Panc1 (cell line): ENCODE measurements around the gene RPS6KB2. TPM values are rescaled to one million over a fixed set of nuclear protein-coding genes. Genes with fewer than 3 reads are reported as not detected.

Experiments
- ATAC-seq: fragments of 200-7000 bp; cut with Tn5 transposase; 2 replicates; pipeline ENCODE4 v1.9.1; 2020; ENCODE audit warnings: mild to moderate bottlenecking, moderate library complexity
- BruUV-seq: library from RNA; stranded (reverse); fragments of 400-500 nt; replicated peaks from 2 replicates; lab custom pipeline; 2021; lab: Mats Ljungman, UMichigan
- CTCF ChIA-PET: fragments of 300-600 bp; sonication (Branson Sonifier 250); formaldehyde crosslinking; loops from one replicate; lab custom pipeline; 2022; ENCODE audit warnings: antibody characterized with exemption; lab: Charles Lee
- POLR2A ChIA-PET: fragments of 300-600 bp; sonication (Branson Sonifier 250); formaldehyde crosslinking; loops from one replicate; lab custom pipeline; 2022; ENCODE audit warnings: antibody characterized with exemption; lab: Charles Lee
- DNase-seq: peaks from one replicate; pipeline ENCODE4 v3.0.0-alpha.2; 2010; ENCODE audit warnings: low read depth, low spot score
- H3K27ac ChIP-seq: 2 replicates; pipeline ENCODE4 v1.5.1; 2011; ENCODE audit warnings: mild to moderate bottlenecking, low read length, inconsistent platforms
- H3K27me3 ChIP-seq: fragments of 200-500 bp; sonication (Bioruptor generic); 2 replicates; pipeline ENCODE4 v1.6.0; 2014; ENCODE audit warnings: low read length, inconsistent platforms; ENCODE audit not compliant: control insufficient read depth, insufficient read depth
- H3K36me3 ChIP-seq: fragments of 200-500 bp; sonication (Bioruptor generic); 2 replicates; pipeline ENCODE4 v1.5.1; 2014; ENCODE audit warnings: inconsistent platforms, mild to moderate bottlenecking, low read length, moderate library complexity; ENCODE audit not compliant: control insufficient read depth, insufficient read depth
- H3K4me1 ChIP-seq: 2 replicates; pipeline ENCODE4 v1.5.1; 2011; ENCODE audit warnings: inconsistent platforms, mild to moderate bottlenecking, low read length, moderate library complexity; ENCODE audit not compliant: control insufficient read depth, insufficient read depth
- H3K4me3 ChIP-seq, 2 experiments: 2 replicates each; pipeline ENCODE4 v1.5.1; 2011 to 2012; ENCODE audit warnings: low read depth in 2 of 2, low read length in 2 of 2, mild to moderate bottlenecking in 2 of 2, inconsistent platforms in 1 of 2, moderate library complexity in 1 of 2
- H3K9me3 ChIP-seq: fragments of 200-500 bp; sonication (Bioruptor generic); 2 replicates; pipeline ENCODE4 v1.5.1; 2014; ENCODE audit warnings: low read depth, mild to moderate bottlenecking, inconsistent platforms, low read length, moderate library complexity; ENCODE audit not compliant: control insufficient read depth, insufficient read depth
- CTCF ChIP-seq: fragments of 450-650 bp; IDR thresholded peaks from 2 replicates; pipeline ENCODE4 v1.5.1; 2017; ENCODE audit warnings: mild to moderate bottlenecking
- POLR2AphosphoS5 ChIP-seq: IDR thresholded peaks from 2 replicates; pipeline ENCODE4 v1.6.1; 2012; ENCODE audit warnings: mild to moderate bottlenecking, low read depth, low read length, moderate library complexity
- REST ChIP-seq, 2 experiments: IDR thresholded peaks; 2 replicates each; pipeline ENCODE4 v1.6.1; 2011 to 2012; ENCODE audit warnings: low read depth in 2 of 2, control low read depth in 1 of 2, low read length in 1 of 2, mild to moderate bottlenecking in 1 of 2, moderate library complexity in 1 of 2; ENCODE audit not compliant: insufficient read depth in 1 of 2
- SIN3A ChIP-seq: IDR thresholded peaks from 2 replicates; pipeline ENCODE4 v1.6.1; 2012; ENCODE audit warnings: low read depth, mild to moderate bottlenecking, low read length, moderate library complexity, borderline replicate concordance; ENCODE audit not compliant: insufficient read depth
- TCF7L2 ChIP-seq: IDR thresholded peaks from 2 replicates; pipeline ENCODE4 v1.6.1; 2011; ENCODE audit warnings: mild to moderate bottlenecking, low read depth, low read length, inconsistent platforms
- in situ Hi-C: cut with HindIII; loops from 2 replicates; pipeline ENCODE4 v1.10.0; 2016; ENCODE audit warnings: low sequenced_read_pairs, low pct_unique_long_range_greater_than_20kb
- intact Hi-C: fragments of 100-400 bp; cut with micrococcal nuclease; formaldehyde crosslinking; loops from one replicate; pipeline ENCODE4 v1.10.0; 2022; ENCODE audit not compliant: unreplicated experiment
- total RNA-seq: library from RNA; stranded (reverse); gene quantifications from one replicate; pipeline ENCODE4 v1.2.1, GENCODE V29; 2021; ENCODE audit not compliant: unreplicated experiment

The RPS6KB2 gene
- total RNA-seq, 1 experiment from 2014 or later, result 68.5 TPM

- Histone ChIP-seq H3K36me3 (peaks cover 2% of the 10 kb centered on the region; the same call in 1 of the 2 replicates), H3K4me1 (peaks cover 38% of the 10 kb centered on the region), H3K4me3 (peak overlapping the region; percentile 54 to 55), H3K27me3 (no peaks in the 10 kb centered on the region), H3K9me3 (no peaks in the 10 kb centered on the region), H3K27ac (peak overlapping the region; percentile 80)
- ATAC-seq, result peak; percentile 23
- DNase-seq, result no peak
- BruUV-seq, result no TSS peak
- ChIA-PET CTCF (no interaction called here), POLR2A (interaction anchor here (0.7 kb wide), 1 partner anchor 1372 kb away, joined by 3 read pairs; no protein-coding TSS in a partner anchor)
- intact Hi-C loops, result no loop called here
- no peak for TF ChIP-seq POLR2AphosphoS5
- no peak for TF ChIP-seq SIN3A
- no peak for TF ChIP-seq TCF7L2
- TF ChIP-seq CTCF, result no peak
- no peak for TF ChIP-seq REST (IDR thresholded peaks at IDR 0.05; ENCODE audit: insufficient read depth in 1 of 2, low read depth in 2 of 2, low read length in 1 of 2)
- in situ Hi-C loops, result no loop called here
Measured at GRCh38 chr11:67463680-67464410, 35.6 kb downstream of the RPS6KB2 start.

GRCh38 chr11:67464411-67465188 lies 36.3 kb downstream of the RPS6KB2 start:
- ChIA-PET POLR2A (interaction anchor here (0.6 kb wide), 1 partner anchor 906 kb away, joined by 4 read pairs; no protein-coding TSS in a partner anchor), CTCF (interaction anchor here (0.6 kb wide), 3 partner anchors 26 to 168 kb away, joined by 3 to 4 read pairs (median 3); no protein-coding TSS in a partner anchor)
- Histone ChIP-seq H3K27ac (peak overlapping the region; percentile 89), H3K36me3 (peaks cover 2% of the 10 kb centered on the region; the same call in 1 of the 2 replicates), H3K4me1 (peaks cover 42% of the 10 kb centered on the region), H3K9me3 (no peaks in the 10 kb centered on the region), H3K27me3 (no peaks in the 10 kb centered on the region), H3K4me3 (peak overlapping the region; percentile 54 to 55)
- intact Hi-C loops (no loop called here), in situ Hi-C loops (no loop called here)
- TF ChIP-seq POLR2AphosphoS5, result peak; percentile 81; the same call in 1 of the 2 replicates
- no peak for TF ChIP-seq TCF7L2
- TF ChIP-seq SIN3A, result peak; percentile 72; the same call in 1 of the 2 replicates
- no TSS peak for BruUV-seq
- DNase-seq, result no peak
- peak; percentile 76 for ATAC-seq
